HL-60/S4 treated with retinoic acid at 250 ng/mL for 4 days and 3 days (cell line): ENCODE measurements around the gene FMN2.

ENCODE experiments used
- in situ Hi-C: fragments of 300-500 bp; cut with MboI; formaldehyde crosslinking; loops from 2 replicates; pipeline ENCODE4 v1.7.0; 2022; ENCODE audit warnings: low sequenced_read_pairs

Gene FMN2

DNA sequence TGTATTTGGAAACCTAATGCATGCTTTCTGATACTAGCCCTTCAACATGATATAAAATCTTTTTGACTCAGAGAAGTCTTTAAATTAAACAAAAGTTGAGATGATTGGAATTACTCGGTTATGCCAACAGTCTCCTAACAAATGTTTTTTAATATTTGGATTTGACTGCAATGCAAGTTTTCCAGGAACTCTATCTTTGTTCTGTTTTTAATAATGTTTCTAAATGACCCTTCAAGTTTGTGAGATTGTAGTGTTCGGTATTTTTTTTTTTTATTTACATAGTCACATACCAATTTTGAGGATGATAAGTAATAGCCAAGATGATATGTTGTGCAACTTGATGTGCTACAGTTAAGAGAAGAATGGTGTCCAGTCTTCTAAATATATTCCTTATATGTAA lies 258.0 kb downstream of the FMN2 start:
- in situ Hi-C loops: no loop called here

DNA sequence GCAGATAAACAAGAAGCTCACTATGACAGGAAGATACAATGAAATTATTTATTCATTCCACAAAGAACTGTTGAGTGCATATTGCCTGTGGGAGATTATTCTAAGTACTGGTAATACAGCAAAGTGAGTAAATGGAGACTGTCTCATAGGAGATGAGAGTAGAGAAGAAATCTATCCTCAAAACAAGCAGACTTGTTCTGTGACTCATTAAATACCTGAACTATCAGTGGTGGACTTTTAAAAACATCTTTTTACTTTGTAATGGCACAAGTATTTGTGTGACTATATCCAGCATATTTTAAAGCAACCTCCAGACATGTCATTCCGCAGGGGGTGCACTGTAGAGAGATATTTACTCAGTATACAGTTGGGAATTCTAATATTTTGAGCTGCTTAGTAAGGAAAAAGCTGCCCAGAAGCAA lies 259.2 kb downstream of the FMN2 start:
- in situ Hi-C loops: no loop called here

DNA sequence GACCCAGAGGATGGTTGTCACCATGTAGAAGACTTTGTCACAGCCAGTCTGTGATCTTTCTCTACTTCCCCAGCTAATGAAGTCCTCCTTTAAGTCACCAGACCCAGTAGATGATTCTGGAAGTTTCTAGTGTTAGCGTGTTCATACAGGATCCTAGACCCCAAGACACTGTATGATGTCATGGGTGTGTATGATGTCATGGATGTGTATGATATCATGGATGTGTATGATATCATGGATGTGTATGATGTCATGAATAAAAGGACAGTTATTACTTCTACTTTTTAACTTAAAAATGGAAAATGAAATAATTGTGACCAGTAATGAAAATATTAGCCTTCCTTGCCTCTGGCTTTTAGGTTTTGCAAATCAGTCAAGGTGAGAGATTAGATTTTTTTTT lies 260.0 kb downstream of the FMN2 start:
- in situ Hi-C loops: no loop called here

DNA sequence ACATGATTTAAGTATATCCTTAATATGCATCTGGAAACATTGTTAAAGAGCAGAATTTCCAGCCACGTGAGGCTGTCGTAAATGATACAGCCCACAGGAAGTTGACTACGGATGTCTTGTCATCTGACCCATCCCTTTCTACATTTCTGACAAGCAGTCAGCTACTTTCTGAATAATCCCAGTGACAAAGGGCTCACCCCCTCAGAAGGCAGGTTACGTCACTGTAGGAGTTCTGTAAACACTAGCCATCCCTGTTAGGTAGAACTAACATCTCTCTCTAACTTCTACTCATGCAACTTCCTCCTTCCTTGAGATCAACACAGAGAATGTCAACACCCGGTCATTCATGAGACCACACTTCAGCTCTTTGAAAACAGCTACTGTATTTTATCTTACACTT lies 261.1 kb downstream of the FMN2 start:
- in situ Hi-C loops: no loop called here

DNA sequence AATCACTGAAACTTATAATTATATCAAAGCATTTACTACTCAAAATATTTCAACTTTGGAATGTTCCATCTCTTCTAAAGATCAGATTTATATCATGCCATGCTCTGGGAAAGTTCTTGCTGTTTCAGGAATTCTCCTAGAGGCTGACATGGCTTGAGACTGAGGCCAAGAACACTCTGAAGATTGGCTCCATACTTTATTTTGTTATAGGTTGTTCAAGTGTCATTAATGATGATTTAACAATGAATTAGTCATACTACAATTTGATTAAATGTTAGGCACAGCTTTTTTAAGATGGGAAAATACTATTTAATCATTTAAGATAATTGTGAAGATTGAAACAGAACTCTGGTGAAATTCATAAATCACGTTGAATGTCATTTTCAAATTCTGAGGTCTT lies 264.9 kb downstream of the FMN2 start:
- in situ Hi-C loops: no loop called here

DNA sequence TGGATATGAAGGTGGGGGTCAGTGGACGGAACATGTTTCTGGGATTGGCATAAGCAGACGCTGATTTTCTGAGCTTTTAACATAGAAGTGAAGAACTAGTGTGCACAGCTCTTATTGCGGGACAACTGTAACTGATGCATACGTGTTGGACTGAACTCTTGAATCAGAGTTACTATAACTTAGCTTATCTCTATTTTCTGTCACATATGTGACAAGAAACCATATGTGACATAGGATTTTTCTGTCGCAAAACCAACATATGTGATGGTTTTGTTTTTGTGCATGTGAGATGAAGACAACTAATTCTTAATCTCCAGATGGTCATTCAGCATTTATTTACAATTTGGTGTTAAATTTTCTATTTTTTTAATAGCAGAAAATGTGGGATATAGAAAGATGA lies 270.4 kb downstream of the FMN2 start:
- in situ Hi-C loops: no loop called here

DNA sequence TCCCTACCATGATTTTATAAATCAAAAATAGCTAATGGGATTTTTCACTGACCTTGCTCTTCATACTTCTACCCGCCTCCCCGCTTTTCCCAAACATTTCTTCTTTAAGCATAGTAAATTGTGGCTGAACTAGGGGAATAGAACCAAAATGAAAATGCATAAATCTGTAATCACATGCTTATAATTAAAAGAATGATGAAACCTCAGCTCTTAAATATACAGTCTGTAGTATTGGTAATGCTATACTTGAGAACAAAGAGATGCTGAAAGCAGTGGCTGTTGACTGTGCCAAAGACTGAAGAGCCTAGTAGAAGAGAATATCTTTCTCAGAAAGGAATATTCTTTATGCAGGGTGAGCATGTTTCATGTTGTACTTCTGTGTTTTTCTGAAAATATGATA lies 271.1 kb downstream of the FMN2 start:
- in situ Hi-C loops: no loop called here

DNA sequence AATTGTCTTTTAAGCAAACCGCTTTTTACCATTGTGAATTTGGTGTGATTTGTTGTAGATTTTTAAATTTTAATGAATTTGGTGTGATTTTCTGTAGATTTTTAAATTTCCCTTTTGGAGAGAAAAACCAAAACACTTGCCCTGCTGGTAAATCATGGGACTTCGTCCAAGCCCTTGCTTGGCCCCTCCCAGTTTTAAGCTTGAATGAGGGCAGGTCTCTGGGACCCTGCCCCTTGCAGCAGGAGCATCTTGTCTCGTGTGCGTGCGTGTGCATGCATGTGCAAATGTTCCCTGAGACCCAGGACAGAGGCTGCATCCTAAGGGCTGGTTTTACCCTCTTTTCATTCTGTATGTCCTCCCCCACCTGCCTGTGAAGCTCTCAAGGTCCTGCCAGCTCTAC lies 271.6 kb downstream of the FMN2 start:
- in situ Hi-C loops: no loop called here

DNA sequence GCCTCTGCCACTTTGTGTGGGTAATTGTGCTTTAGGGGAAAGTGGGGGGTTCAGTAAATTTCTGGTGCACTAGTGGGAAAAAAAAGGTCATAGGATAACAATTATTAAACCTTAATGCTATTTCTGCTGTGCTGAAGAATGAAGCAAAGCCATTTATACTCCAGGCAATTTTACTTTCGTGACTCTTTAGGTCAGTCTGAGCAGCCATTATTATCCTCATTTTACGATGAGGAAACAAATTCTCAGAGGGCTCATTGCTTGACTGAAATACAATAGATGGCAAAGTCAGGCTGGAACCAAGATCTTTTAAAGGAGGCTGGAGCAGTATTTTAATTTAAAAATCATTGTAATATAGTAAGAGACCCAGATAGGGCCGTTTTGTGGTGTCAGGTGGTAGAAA lies 272.2 kb downstream of the FMN2 start:
- in situ Hi-C loops: no loop called here

DNA sequence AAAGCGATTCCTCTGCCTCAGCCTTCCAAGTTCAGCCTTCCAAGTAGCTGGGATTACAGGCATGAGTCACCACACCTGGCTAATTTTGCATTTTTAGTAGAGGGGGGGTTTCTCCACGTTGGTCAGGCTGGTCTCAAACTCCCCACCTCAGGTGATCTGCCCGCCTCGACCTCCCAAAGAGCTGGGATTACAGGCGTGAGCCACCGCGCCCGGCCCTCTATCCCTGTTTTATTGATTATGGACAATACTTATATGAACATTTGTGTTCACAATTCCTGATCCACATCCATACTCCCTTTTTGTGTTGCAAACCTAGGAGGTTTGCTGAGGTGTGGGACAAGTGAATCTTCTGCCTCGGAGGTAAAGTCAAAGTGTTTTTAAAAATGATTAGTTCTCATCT lies 275.0 kb downstream of the FMN2 start:
- in situ Hi-C loops: no loop called here

DNA sequence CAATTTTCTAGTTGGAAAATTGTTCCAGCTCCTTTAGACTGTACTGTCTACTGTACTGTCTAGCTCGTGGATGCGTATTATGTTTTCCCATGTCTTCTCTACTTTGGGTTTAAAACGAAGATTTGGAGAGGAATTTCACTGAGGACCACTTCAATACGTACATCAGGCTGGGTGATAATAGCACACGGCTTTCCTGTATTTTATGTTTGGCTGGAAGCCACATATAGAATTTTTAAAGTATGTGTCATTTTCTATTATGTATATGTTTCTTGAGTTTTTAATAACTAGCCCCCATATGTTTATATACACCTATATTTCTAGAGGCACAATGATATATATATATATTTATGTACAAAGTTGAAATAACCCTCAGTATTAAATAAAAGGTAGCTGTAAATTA lies 293.9 kb downstream of the FMN2 start:
- in situ Hi-C loops: no loop called here

DNA sequence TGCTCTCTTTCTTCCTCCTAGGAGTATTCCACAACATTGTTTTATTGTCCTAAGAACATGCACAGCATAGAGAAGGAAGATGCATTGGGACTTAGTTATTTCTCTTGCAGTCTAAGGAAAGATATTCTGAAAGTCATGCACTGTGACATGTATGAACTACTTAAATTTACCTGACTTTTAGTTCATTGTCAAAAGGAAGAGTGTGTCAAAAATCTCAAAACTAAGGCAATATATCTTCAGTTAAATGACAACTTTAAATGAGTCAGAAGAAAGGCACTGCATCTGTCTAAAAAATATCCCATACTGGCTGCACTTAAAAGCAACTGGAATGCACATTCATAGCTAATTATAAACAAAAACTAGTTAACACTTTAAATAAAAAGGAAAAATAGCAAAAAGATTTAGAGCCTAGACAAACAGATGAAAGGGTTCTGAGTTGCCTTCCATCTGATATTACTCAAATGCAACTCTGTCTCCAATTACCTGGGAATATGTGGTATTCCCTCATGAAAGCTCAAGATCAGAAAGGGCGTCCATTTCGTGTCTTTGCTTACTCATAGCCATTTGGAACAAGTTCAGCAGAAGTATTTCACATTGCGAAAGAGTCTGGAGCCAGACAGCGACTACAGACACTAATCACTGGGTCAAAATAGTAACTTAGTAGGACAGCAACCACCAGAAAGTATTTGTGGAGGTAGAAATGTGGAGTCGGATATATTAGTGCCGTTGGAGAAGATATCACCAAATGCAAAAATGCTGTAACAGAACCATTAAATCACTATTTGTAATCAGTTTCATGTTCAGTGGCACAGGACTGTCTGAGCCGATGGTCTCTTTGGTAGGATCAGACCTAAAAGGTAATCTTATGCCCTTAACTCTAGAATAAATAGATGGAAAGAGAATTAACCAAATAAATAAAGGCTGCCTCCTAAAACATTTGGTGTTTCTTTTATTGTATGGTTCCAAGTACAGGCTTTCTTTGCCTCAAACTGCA lies 294.6 kb downstream of the FMN2 start:
- in situ Hi-C loops: no loop called here

DNA sequence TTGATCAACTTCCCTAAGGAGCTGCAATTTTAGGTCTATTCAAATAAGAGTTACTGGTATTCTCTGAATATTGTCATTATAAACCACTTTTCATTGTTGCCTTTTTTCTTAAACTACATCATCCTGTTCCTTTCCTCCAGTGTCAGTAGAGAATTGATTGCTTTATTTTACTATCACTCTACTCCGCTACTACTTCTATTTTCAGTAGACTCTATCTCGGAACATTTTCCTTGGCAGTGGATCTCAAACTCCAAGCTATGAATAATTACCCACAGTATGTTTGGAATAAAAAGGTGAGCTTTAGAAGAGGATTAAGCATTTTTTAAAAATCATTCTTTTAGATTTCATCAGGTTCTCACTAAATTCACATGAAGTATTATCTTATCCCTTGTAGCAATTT lies 295.4 kb downstream of the FMN2 start:
- in situ Hi-C loops: no loop called here

DNA sequence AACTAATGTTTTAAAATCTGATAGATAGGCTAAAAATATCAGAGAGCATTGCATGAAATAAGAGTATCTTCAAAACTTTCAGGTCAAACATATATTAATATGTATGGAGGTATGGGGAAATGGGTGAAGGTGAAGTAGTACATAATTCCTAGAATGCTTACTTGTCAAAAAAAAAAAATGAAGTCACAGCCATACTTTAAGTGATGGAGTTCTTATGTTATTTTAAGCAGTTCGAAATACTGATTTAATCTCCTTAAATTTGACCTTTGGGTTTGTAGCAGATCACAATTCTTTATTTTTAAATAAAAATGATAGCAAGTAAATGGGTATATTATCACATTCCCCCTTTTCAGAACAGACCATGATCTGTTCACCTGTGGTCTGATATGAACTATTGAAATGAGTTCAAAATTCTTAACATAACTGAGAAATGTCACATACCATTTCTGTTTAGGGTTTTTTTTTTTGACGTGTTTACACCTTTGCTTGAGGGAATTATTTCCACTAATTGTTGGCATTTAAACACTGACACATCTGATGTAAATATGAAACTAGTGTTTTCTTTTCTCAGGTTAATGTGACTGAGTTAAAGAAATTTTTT lies 300.1 kb downstream of the FMN2 start:
- in situ Hi-C loops: no loop called here

DNA sequence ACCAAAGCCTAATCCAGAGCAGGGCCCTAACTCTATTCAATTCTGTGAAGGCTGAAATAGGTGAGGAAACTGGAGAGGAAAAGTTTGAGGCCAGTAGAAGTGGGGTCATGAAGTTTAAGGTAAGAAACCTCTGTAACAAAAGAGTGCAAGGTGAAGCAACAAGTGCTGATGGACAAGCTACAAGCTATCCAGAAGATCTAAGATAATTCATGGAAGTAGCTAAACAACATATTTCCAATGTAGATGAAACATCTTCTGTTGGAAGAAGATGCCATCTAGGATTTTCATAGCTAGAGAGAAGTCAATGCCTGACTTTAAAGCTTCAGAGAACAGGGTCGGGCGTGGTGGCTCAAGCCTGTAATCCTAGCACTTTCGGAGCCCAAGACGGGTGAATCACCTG lies 302.7 kb downstream of the FMN2 start:
- in situ Hi-C loops: no loop called here

DNA sequence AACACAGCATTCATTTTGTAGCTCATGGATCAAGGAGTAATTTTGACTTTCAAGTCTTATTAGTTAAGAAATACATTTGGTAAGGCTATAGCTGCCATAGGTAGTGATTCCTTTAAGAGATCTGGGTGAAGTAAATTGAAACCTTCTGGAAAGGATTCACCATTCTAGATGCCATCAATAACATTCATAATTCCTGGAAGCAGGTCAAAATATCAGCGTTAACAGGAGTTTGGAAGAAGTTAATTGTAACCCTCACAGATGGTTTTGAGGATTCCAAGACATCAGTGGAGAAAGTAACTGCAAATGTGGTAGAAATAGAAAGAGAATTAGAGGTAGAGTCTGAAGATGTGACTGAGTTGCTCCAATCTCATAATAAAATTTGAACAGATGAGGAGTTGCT lies 303.7 kb downstream of the FMN2 start:
- in situ Hi-C loops: no loop called here

DNA sequence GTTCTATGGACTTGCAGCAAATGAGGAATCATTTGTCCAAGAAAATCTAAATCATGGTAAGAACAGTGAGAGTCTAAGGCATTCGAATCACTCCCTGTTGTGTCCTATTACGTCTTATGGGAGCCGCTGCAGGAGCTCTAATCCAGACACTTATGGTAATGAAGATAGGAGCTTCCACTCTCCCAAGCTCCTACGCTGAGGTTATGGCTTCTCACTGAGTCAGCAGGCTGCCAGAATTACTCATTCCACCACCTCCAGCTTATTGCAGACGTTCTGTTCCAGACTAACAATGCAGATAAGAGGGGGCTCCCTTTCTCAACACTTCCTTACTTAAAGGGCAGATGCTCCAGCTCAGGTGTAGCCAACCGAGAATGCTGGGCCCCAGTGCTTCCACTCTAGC lies 307.7 kb downstream of the FMN2 start:
- in situ Hi-C loops: no loop called here

DNA sequence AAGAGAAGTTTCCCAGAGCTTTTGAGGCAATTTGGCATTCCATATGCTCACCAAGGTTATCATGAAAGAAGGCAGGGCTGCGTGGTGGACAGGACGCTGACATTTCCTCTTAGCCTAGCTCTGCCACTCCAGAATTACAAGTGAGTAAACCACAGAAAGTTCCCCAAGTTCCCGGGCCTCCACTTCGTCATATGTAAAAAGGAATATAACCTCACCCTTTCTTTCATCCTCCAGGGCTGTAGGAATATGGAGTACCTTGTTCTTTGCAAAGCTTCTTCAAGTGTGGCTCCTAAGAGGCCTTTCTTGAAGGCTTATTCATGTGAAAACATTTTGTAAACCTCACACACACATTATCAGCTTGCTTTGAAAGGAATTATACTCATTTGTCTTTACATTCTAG lies 310.0 kb downstream of the FMN2 start:
- in situ Hi-C loops: no loop called here

DNA sequence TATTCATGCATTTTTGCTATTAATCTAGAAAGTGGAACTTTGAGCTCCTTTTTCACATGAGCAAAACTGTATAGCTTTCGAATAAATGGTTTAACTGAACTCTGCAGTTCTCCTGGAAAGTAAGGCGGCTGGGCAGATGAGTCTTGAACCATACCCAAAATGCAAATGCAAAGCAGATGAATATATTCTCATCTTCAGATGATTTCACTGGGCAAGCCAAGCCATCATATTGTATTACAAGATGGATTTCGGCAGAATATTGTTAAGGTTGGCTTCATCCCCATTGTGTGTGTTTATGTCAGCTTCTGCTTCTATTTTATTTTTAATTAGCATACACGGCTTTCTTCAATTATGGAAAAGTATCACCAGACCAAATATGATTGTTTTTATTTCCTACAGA lies 310.6 kb downstream of the FMN2 start:
- in situ Hi-C loops: no loop called here

DNA sequence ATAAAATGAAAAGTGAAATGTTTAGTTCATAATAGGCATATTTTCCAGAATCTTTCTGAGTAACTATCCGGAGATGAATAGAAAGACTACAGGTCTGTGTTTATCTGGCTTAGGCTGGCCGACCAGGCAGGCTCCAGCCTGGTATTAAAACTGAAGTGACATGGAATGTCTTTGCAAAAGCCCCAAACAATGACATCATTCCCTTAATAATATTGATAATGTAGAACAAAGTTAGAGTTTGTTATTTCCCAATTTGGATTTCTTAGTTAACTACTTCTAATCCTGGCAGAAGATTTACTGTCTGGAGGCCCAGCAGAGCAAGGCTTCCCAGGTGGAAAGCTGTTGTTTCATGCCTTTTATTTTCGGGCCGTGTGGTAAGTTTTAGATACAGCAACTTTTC lies 312.6 kb downstream of the FMN2 start:
- in situ Hi-C loops: no loop called here

DNA sequence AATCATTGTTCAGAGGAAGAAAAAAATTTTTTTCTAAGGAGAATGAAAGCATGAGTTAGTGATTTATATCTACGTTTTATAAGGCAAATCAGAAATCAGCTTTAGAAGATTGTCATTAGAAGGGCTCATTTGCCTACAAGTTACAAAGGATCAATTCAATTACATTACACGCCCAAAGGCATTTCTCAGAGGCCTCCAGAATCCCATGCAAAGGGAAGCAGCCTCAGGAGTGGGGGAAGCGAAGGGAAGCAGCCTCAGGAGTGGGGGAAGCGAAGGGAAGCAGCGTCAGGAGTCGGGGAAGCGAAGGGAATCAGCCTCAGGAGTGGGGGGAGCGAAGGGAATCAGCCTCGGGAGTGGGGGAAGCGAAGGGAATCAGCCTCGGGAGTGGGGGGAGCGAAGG lies 314.1 kb downstream of the FMN2 start:
- in situ Hi-C loops: no loop called here

DNA sequence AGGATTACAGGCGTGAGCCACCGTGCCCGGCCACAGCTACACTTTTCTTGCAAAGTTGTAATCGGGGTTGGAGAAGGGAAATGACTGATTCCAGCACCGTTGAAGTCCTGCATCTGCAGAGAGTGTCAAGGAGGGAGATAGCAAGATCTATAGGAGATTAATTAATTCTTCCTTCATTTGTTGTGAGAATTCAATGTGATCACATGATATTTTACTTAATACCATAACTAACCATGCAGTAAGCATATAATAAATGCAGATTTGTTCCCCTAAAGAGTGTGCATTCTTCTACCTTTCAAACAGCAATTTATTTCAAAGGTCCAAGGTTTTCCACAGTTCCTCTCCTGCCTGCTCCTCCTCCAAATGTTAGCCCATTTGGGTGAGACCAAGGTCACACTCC lies 315.7 kb downstream of the FMN2 start:
- in situ Hi-C loops: no loop called here

DNA sequence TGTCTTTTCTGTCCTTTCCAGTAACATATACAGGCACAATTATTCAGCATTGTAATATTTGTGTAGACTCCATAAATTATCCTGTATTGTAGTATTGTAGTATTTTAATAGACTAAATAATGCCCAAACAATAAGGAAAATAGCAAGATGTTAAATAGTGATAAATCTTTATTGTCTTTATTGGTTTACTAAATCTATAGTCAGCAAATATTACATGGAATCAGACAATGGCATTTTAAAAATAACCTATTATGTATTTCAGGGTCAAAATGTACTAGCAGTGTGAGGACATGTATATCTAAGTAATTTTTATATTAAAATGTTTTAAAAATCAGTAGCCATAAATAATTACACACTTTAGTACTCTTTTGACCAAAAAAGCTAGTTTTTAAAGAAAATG lies 317.9 kb downstream of the FMN2 start:
- in situ Hi-C loops: no loop called here
